CD4-positive, alpha-beta T cell treated with Interleukin-17A for 1 hour (primary cell): ENCODE data around the gene CCDC180.
"Not testable (repeated sequence)": the region's sequence is repeated elsewhere in the genome, so short reads cannot be mapped to it uniquely, and the experiment has no call there.

ENCODE experiments used
- DNase-seq: peaks from one replicate; pipeline ENCODE4 v3.0.0-alpha.2; 2020

Gene CCDC180

DNA sequence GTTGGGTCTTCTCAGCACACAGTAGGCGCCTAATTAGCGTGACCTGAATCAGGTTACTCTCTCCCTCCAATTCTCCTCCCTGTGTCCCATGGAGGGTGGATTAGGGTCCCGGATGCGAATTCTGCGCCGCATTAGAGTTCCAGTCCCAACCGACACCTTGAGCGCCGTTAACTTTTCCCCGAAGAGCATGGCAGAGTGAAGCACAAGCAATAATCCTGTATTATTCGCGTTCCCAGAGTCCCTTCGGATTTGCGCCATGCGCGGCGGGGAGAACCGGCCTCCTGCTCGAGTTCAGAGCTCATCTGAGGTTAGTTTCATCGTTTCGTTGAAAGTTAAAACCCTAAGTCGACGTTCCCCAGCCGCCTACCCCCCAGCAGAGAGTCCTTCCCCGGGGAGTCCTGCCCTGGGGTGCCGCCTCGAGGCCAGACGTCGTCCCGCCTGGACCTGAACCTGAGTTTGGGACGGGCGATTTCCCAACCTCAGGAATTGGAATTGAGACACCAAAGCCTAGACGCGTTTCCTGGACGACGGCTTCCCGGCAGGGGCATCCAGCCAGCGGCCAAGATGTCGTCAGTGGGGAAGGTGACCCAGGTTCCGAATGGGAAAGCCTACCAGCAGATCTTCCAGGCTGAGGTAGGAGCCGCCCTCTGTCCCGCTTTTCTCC, at the start of gene CCDC180:
Gene CCDC180 (plus strand): TSS at position 160 of the 664 bp plus-strand sequence. CDS start 405 bp downstream, at position 565.
- no peak for DNase-seq

DNA sequence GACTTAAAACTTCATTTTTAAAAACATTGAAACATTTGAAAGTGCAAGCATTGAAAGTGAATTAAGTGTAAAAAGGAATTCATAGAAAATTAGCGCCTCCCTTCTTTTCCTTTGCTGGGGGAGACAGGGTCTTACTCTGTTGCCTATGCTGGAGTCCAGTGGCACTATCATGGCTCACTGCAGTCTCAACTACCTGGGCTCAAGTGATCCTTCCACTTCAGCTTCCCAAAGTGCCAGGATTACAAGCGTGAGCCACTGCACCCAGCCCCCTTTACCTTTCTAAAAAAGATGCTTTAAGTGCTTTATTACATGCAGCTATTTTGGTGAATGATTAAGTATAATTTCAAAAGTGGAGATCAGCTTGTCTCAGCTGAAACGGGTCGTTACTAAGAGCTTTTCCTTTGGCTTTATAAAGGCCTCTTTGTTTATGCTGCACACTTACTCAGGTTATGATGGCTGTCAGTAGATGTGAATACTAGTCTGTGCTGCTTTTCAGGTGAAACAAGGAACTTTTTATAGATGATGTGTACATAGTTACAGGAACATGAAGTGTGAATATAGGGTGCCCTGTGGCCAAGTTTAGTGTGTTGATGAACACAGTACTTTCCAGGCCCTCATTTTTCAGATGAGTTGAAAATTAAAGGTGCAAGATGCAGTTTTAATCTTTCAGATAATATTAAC, 47.5 kb upstream of the CCDC180 start:
- DNase-seq = not testable (repeated sequence)

DNA sequence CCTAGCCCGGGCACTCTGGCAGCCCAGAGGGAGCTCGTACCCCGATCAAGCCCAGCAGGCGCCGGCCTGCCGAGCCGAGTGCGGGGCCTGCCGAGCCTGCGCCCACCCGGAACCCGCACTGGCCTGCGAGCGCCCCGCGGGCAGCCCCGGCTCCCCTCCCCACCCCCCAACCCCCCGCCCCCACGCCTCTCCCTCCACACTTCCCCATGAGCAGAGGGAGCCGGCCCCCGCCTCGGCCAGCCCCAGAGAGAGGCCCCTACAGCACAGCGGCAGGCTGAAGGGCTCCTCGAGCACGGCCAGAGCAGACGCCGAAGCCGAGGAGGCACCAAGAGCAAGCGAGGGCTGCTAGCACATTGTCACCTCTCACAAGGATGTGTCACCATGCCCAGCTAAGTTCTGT, 36.2 kb upstream of the CCDC180 start:
- no peak for DNase-seq

DNA sequence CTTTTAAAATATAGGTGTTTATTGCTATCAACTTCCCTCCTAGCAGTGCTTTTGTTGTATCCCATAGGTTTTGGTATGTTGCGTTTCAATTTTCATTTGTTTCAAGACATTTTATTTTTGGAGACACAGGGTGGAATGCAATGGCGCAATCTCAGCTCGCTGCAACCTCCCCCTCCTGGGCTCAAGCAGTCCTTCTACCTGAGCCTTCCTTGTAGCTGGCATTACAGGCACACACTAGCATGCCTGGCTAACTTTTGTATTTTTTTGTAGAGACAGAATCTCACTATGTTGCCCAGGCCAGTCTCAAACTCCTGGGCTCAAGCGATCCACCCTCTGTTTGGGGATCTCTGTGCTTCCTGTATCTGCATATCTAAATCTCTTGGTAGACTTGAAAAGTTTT, 35.4 kb upstream of the CCDC180 start:
- no peak for DNase-seq

DNA sequence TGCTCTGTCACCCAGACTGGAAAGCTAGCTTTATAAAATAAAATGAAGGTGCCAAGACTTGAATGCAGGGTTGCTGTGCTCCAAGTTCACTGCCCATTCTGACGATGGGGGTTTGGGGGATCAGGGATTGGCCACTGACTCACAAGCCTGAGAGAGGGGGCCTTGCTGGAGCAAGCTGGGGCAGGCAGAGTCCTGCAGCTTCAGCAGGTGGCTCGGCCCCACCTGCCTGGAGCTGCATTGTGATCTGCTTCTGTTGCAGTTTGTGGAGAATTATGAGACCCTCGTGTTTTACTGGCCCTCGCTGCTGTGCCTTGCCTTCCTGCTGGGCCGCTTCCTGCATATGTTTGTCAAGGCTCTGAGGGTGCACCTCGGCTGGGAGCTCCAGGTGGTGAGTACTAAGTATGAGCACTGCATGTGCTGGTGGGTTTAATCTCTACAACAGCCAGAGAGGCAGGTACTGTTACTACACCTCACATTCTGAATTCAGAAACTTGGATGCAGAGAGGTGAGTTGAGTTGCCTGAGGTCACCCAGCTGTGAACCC, 31.1 kb upstream of the CCDC180 start:
- no peak for DNase-seq

DNA sequence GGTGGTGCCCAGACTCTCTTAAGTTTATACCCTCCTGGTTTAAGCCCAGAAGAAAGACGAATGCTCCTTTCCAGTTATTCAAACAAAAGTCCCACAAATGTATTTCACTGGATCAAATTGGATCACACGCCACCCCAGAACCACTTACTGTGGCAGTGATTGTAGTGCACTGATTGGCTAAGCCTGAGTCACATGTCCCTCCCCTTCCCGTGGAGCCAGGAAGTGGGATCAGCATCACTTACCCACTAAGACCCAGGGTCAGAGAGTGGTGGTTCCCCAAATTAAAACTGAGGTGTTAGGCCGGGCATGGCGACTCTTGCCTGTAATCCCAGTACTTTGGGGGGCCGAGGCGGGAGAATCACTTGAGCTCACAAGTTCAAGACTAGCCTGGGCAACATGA, 29.5 kb upstream of the CCDC180 start:
- DNase-seq = no peak

DNA sequence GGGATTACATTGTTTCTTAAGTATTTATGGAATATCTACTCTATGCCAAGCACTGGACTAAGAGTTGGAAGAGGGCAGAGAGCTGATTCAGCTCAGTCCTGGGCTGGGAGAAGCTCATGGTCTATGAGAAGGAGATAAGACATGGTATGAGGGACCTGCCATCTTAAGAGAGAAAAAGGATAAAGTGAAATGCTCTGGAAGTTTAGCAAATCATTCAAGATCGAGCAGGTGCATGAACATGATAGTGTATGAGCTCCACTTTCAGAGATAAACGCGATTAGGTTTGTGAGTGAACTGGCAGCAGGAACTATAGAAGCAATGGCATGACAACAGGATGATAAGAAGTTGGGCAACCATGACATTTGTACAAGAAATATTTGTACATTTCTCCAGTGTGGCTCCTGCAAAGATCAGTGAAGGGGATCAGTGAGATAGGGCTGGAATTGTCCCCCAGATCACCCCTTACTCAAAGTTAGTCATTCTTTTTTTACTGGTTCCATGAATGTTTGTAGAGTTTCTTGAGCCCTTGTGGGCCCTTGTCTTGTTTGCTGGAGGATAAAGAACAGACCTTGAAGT, 26.6 kb upstream of the CCDC180 start:
- DNase-seq = no peak

DNA sequence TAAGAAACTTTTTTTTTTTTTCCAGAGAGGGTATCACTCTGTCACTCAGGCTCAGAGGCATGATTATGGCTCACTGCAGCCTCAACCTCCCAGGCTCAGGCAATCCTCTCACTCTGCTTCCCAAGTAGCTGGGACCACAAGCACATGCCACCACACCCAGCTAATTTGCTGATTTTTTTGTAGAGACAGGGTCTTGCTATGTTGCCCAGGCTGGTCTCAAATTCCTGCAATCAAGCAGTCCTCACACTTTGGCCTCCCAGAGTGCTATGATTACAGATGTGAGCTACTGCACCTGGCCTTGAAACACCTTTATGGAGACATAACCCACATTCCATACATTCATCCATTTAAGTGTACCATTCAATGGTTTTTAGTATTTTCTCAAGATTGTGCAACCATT, 23.7 kb upstream of the CCDC180 start:
- no peak for DNase-seq

DNA sequence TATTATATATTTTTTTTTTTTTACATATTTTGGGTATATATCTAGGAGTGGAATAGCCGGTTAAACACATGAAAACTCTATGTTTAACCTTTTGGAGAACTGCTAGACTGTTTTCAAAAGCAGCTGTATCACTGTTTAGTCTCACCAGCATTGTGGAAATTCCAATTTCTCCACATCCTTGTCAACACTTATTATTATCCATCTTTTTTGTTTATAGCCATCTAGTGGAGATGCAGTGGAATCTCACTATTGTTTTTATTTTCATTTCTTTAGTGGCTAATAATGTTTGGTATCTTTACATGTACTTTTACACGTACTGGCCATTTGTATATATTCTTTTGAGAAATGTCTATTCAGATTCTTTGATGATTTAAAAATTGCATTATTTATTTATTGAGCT, 22.7 kb upstream of the CCDC180 start:
- no peak for DNase-seq

DNA sequence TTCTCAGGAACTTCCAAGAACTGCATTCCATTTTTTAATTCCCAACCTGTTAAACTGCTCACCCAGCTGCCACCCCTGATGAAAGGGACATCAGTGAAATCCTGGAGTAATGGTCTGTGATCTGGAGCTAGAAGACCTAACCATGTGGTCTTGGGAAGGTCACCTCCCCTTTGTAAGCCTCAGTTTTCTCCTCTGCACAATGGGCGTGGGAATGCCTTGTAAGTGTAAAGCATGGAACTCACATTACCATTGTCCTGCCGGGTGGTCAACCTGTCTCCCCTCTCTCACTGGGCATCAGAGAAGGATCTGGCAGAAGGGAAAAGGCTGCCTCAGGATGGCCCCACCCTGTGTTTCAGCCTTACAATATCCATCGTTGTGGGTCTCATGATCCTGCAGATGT, 15.3 kb upstream of the CCDC180 start:
- no peak for DNase-seq

DNA sequence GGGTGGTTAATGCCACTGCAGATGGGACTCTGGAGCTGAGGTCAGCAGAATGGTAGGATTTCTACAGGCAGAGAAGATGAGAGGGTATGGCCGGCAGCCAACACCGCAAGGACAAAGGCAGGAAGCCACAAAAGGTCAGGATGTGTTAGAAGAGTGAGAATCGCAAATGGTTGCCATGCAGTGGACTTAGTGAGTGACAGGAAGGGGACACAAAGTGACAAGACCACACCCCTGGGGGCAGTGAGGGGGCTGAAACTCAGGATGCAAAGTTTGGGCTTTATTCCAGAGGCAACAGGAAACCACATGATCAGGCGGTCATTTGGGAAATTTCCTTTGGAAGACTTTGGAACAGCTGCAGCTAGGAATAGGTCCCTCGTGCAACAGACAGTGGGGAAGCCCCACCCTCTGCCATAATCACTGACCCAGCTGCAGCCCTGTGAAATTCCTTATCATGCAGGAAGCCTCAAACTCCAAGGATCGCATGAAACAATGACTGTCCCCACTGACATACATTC, 14.2 kb upstream of the CCDC180 start:
- DNase-seq = no peak

DNA sequence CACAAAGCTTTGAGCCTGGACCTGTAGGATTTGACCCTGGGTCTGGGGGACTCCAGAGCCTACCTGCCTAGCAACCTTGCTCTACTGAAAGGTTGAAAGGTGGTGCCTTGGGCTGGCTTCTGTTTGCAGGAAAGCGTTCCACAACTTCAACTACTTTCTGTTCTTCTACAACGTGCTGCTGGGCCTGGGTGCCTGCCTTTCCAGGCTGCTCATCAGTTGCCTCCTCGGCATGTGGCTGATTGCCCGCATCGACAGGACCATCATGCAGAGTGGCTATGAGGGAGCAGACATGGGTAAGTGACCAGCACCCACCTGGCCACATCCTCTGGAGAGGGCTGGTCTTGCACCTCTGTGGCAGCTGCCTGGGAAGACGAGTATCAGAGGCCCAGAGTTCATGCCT, 13.6 kb upstream of the CCDC180 start:
- DNase-seq = no peak

DNA sequence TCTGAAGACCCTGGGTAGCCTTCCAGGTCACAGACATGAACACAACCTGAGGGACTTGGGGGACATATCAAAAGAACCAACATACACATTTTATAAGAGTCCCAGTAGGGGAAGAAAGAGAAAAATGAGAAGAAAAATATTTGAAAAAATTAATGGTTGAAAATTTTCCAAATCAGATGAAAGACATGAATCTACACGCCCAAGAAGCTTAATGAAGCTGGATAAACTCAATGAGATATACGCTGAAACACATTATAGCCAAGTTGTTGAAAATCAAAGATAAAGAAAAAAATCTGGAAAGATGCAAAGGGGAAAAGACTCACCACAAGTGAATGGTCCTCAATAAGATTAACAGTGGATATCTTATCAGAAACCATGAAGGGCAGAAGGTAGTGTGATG, 9.6 kb upstream of the CCDC180 start:
- DNase-seq = no peak

DNA sequence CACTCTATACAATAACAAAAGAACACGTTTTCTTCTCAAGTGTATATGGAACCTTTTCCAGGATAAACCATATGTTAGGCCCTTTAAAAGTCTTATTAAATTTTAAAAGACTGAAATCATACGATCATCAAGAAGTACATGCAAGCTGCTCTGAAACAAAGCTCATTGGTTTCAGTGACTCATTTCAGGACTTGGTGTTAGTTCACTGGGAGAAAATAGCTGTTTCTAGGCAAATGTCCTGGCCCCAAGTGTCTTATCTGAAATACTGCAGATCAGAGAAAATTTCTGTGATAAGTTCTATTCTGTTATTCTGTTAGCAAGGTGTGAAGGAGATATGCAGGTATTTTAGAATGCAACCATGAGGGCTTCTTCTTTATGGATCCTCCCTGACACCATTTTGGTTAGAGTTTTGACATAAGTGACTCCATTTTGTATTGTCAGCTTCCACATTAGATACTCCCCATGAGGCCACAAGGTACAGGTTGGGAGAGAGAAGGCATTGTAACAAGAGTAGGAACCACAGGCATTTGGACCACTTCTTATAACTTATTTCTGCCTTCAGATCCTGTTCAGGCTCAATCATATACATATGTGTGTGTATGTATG, 7.5 kb upstream of the CCDC180 start:
- no peak for DNase-seq

DNA sequence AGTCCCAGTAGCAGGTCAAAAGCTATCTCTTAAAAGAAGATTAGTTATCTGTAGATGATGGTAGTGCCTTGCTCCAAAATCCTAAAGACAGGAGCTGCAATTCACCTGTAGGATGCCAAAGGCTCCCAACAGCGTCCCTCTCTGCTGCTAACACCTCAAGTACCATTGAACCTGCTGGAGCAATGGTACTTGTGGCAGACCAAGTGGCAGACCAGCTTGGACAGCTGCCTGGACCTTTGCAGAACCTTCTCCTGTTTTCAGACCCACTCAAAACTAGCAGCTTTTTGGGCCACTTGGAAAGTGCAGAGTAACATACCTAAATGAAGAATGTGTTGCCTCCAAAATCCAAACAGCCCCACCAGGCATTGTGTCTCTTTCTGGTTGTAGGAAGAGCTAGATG, 6.9 kb upstream of the CCDC180 start:
- DNase-seq = no peak

DNA sequence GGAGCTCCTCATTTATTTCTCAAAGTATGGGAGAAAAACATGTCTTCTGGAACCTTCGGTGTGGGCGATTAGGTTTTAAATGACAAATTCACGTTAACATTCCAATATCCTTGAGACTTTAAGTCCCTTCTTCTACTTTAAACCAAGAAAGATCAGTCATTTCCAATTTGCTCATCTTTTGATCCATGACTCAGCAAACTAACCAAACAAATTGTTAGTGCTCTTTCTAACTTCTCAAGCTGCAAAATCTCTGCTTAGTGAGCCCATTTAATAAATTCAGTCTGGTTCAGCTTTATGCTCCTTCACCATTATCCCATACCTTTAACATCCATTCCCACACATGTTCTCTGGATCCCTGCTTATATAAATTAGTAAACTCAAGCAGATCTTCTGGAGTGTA, 5.5 kb upstream of the CCDC180 start:
- no peak for DNase-seq

DNA sequence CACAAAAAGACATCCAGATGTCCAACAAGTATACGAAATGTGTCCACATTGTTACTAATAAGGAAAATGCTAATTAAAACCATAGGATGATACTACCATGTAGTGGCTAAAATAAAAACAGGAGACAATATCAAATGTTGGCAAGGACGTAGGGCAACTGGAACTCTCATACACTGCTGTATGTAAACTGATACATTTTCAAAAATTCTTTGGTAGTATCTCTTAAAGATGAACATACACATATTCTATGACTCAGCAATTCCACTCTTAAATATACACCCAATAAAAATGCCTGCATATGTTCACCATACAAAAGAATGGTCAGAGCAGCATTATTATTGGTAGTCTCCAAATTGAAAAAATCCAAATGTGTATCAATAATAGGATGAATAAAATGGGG, 2.9 kb upstream of the CCDC180 start:
- no peak for DNase-seq

DNA sequence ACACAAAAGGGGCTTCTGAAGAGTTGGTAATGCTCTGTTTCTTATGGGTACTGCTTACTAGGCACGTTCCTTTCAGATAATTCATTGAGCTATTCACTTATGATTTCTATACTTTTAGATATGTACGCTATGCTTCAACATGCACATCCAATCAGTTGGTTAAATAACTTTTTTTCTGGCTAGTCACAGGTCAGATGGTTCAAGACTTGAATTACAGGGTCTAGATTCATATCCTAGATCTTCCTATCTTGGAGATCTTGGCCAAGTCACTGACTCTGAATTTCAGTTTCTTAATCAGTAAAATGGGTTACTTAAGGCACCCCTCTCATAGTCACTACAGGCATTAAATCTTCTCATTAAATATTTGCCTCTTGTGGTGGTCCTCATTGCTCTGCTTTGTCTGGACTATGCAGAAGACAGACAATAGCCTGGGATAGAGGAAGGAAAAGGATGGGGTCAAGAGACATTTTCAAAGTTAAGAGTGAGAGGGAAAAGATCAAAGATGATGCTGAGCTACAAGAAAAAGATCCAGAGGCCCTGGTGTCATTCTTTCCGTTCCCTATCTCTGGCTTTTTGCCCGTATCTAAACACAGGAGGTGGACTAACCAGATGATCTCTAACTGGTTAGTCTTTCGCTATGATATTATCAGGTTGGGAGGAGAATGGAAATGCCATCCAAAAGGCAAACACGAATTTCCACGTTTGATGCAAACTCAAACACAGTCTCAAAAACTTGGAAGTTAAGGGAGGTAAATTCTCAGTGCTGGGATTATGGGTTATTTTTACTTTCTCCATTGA, 1.8 kb upstream of the CCDC180 start:
- no peak for DNase-seq

DNA sequence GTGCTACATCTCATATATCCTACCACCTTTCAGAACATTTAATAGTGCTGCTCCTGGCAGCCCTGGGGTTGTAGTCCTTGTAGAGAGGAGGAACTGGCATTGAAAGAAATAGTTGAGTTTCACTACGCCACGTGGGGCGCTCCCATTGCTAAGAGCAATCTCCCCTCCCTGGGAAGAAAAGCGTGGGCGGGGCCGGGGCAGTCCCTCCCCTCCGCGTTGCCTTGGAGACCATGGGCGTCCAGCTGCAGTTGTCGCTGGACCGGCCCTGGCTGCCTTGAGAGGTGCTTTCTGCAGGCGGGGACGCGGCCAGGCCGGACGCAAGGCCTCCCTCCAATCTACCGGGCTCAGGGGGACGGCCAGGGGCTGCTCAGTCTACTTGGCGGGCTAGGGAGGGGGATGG, 368 bp upstream of the CCDC180 start:
- DNase-seq = no peak

DNA sequence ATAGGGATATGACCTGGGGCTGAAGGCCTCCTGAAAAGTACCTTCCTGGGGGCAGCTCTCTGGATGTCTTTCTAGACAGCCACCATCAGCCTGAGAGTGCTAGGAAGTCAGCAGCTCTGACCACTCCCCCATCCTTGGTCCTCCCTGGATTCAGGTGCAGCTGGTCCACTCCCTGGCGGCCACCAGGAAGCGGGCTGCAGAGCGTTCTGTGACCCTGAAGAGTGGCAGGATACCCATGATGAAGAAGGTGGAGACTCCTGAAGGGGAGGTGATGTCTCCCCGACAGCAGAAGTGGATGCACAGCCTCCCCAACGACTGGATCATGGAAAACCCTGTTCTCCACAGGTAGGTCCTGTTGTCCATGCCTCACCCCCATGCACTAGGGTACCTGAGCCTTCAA, 1.8 kb downstream of the CCDC180 start:
- no peak for DNase-seq

DNA sequence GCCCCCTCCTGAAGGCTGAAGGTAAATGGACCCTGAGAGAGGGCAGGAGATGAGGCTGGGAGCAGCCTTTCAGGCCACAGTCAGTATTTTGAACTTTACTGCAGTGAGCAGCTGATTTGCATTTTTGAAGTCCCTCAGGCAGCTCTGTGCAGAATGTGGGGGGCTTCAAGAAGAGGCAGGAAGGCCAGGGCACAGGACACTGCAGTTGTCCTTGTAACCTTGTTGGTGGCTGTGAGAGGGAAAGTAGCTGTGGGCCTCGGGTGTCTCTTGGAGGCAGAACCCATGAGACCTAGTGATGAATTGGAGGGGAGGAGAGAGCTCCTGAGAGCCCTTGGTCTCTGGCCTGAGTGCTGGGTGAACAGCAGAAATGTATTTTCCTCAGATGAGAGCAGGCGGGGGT, 2.6 kb downstream of the CCDC180 start:
- DNase-seq = no peak

DNA sequence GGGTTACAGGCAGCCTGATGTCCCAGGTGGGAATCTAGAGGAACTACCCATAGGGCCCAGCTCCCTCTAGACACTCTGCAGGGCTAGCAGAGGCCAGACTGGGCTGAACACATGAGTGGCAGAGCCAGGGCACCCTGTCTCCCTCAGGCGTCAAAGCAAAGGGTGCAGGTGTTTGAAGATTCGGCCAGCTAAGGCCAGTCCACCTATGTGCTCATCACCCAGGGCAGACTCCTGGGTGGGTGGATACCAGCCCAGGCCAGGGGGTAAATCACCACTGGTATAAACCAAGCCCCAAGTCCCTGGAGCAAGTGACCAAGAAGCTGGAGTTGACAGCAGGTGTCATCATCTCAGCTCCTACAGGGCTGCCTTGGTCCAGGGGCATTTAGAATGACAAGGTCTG, 3.4 kb downstream of the CCDC180 start:
- no peak for DNase-seq
